ENCODE results near the gene POU6F1. TPM values are rescaled to one million over a fixed set of nuclear protein-coding genes. Genes with fewer than 3 reads are reported as not detected.
"Not testable (repeated sequence)": the region's sequence is repeated elsewhere in the genome, so short reads cannot be mapped to it uniquely, and the experiment has no call there.

The POU6F1 gene, protein sequence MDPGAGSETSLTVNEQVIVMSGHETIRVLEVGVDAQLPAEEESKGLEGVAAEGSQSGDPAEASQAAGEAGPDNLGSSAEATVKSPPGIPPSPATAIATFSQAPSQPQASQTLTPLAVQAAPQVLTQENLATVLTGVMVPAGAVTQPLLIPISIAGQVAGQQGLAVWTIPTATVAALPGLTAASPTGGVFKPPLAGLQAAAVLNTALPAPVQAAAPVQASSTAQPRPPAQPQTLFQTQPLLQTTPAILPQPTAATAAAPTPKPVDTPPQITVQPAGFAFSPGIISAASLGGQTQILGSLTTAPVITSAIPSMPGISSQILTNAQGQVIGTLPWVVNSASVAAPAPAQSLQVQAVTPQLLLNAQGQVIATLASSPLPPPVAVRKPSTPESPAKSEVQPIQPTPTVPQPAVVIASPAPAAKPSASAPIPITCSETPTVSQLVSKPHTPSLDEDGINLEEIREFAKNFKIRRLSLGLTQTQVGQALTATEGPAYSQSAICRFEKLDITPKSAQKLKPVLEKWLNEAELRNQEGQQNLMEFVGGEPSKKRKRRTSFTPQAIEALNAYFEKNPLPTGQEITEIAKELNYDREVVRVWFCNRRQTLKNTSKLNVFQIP
- 2.1 and 3.6 TPM in 2 replicates for polyA plus RNA-seq (2014; cell fraction: cytosol; rRNA removed)
- polyA plus RNA-seq (2014; cell fraction: nucleus; rRNA removed): 8.7 and 11.3 TPM in 2 replicates

DNA sequence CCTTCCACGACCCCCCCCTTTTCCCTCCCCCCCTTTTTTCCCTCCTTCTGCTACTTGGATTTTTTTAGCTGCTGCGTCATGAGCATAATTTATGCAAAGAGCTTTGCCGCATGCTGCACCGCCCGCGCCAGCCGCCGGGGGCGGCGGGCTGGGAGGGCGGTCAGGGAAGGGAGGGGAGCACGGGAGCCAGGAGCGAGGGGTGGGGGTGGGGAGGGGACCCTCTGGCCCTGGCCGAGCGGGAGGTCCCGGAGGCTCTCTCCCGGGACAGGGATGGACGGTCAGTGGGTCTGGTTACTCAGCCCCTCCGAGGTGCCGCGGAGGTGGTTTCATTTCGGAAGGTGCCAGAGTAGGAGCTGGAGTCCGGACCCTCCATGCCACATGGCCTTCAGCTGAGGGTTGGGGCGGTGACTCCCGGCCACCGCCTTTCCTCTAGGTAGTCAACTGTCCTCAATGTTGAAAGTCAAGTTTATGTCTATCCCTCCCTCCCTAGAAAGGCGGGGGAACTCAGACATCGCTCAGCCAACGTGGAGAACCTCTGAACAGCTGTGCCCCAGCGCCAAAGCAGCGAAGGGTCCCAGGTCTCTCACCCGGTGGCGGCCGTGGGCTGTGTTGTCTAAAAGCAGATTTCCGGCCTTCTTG, at the start of gene POU6F1:
Gene POU6F1 (minus strand): TSS at position 95 of the 639 bp plus-strand sequence. CDS start 11,226 bp downstream, outside the sequence.
- peak; percentile 82 for DNase-seq (ENCODE audit: low spot score)

DNA sequence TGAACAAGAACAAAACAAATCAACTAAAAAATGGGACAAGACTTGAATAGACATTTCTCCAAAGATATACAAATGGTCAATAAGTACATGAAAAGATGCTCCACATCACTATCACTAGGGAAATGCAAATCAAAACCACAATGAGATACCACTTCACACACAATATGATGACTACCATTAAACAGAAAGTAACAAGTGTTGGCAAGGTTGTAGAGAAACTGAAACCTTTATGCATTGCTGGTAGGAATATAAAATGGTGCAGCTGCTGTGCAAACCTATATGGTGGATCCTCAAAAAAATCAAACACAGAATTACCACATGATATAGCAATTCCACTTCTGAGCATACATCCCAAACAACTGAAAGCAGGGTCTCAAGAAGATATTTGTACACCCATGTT, 47.2 kb upstream of the POU6F1 start:
- no peak for DNase-seq (ENCODE audit: low spot score)

DNA sequence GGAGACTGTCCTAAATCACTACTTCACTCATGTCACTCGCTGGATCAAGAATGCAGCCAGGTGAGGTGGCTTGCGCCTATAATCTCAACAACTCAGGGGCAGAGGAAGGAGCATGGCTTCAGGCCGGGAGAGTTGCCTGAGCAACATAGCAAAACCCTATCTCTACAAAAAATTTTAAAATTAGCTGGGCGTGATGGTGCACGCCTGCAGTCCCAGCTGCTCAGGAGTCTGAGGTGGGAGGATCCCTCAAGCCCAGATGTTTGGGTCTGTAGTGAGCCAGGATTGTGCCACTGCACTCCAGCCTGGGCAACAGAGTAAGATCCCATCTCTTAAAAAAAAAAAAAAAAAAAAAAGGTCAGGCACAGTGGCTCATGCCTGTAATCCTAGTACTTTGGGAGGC, 46.4 kb upstream of the POU6F1 start:
- no peak for DNase-seq (ENCODE audit: low spot score)

DNA sequence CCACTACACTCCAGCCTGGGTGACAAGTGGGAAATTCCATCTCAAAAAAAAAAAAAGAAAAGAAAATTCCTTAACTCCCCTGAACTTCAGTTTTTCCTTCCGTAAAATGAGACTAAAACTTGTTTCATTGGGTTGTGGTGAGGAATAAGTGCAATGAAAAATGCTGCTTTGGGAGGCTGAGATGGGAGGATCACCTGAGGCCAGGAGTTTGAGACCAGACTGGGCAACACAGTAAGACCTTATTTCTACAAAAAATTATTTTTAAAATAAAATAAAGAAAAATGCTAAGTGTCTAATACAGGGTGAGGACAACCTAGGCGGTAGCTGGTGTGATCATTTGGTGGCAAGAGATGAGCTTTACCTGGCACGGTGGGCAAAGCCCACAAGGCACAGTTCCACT, 45.5 kb upstream of the POU6F1 start:
- DNase-seq (ENCODE audit: low spot score): no peak

DNA sequence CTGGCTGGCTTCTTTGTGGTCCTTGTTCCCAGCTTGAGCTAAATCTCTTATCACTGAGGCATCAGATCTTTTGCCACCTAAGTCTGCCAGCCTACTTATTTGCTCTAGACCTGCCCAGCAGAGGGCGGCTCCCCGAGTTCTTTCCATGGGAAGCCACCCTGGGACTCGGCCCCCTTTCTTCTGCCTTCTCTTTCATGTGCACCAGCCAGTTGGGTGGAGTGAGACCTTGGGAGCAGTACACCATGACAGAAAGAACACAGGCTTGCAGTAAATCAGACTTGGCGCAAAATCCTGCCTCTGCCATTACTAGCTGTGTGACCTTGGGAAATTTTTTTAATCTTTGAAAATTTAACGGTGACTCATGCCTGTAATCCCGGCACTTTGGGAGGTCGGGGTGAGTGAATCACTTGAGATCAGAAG, 44.9 kb upstream of the POU6F1 start:
- peak; percentile 41 for DNase-seq (ENCODE audit: low spot score)

DNA sequence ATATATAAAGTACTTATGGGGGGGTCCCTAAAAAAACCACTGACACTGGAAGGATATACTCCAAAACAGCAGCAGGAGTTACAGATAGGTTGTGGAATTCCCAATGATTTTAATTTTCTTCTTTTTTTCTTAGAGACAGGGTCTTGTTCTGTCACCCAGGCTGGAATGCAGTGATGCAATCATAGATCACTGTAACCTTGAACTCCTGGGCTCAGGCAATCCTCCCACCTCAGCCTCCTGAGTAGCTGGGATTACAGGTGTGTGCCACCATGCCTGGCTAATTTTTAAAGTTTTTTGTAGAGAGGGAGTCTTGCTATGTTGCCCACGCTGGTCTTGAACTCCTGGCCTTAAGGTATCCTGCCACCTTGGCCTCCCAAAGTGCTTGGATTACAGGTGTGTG, 41.7 kb upstream of the POU6F1 start:
- DNase-seq (ENCODE audit: low spot score): not testable (repeated sequence)

DNA sequence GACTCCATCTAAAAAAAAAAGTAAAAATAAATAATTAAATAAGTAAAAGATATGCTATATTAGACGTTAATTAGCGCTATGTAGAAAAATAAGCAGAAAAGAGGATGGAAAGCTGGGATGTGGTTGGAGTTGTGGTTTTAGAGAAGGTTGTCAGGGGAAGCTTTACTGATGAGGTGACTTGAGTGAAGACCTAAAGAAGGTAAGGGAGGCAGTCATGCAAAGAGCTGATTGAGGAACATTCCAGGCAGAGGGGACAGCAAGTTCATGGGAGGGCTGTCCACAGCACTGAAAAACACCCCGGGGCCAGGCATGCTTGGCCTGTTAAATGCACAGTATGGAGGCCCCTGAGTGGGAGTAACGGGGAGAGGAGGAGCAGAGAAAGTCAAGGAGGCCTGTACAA, 36.7 kb upstream of the POU6F1 start:
- no peak for DNase-seq (ENCODE audit: low spot score)

DNA sequence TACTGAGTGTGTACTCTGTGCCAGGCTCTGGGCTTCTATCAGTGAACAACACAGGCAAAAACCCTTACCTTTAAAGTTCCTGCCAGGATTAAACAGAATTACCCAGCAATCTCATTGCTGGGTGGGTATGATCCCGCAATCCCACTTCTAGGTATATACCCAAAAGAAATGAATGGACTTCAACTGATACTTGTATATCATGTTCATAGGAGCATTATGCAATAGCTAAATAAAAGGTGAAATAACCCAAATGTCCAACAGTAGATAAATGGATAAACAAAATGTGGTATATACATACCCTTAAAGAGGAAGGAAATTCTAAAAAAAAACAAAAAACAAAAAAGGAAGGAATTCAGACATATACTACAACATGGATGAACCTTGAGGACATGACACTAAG, 35.4 kb upstream of the POU6F1 start:
- no peak for DNase-seq (ENCODE audit: low spot score)

DNA sequence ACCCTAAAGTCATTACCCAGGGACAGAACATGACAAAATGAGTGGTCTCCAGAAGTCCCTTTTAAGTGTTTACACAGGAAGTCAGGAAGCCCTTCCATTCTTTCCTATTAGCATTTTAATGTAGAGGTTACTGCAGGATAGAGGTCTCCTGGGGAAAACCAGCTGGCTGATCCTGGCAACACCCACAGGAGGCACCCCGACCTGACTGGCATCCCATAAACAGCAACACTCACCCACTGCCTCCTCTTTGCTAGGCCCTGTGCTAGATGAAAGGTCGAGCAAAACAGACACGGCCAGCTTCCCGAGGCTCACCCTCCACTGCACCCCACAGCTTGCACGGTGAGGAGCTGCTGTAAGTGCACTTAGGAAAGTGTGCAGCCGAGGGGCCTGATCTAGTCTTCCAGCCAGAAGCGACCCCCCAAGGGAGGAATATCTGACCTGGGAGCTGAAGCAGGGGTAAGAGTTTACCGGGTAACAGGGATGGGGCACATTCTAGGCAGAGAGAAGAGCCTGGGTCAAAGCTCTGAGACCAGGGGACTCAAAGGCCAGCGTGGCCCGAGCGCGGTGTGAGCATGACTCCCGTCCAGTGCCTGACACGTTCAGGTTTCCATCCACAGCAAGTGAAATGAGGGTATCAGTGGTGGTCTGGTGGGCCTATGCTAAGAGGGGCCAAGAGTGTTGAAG, 29.8 kb upstream of the POU6F1 start:
- DNase-seq (ENCODE audit: low spot score): no peak

DNA sequence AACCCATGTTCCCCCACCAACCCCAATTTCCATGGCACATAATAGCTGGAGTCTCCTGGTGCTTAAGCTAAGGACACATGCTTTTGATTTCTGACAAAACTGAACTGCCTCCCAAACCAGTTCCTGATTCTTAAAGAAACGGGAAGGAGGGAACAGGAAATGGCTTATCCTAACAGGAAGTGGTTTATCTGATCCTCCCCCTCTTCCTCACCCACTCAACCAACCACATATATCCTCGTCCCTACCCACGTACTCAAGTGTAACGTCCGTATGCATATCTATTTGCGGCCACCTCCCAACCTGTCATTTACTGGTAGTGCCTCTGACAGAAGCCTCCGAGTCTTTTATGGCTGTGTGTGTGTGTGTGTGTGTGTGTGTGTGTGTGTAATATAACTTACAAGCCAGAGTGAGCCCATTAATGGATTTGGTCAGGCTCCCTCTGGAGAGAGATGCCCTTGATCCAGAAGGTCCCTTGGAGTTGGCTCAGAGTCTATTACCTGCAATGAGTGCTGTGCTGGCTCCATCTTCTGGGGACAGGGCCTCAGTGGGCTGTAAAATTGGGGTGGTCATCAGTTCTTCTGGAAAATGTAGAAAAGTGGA, 28.5 kb upstream of the POU6F1 start:
- DNase-seq (ENCODE audit: low spot score): no peak

DNA sequence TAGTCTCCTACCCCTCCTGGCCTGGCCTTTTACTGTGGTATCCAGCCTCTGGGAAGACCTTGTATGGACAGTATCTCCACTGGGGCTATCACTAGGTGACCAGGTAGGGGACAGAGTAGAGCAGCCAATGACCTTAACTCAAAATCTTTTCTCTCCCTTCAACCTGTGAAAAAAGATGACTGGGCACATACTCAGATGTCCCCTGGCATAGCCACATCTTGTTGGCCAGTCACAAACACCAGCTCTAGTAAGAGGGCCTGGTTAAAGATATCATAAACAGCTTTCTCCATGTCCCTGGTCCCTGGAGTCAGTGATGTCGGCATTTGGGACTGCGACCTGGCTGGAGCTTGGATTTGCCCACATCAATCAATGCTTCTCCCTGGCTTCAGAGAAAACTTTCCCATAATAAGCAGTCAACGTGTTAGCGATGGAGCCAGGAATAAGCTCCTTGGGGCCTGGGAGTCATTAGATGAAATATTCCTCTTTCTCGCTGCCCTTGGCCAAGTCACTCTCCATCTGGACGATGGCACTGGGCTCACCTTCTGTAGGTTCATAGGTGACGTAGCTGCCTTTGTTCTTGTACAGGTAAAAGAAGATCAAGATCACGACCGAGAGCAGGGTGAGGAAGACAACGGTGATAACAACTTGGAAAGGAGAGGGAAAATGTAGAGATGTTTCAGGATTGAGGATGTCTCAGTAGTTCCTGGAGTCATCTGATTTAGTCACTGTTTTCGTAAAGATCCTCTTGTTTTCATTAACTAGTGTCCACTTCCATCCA, 27.8 kb upstream of the POU6F1 start:
- no peak for DNase-seq (ENCODE audit: low spot score)

DNA sequence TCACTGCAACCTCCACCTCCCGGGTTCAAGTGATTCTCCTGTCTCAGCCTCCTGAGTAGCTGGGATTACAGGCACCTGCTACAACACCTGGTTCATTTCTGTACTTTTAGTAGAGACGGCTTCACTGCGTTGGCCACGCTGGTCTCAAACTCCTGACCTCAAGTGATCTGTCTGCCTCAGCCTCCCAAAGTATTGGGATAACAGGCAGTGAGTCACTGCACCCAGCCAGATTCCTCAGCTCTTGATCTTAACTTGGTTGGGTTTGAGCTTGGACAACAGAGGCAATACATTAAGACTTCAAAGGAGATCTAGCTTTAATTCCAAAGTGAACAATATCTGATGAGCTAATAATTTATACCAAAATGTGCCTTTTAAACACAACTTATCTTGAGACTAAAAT, 26.4 kb upstream of the POU6F1 start:
- no peak for DNase-seq (ENCODE audit: low spot score)

DNA sequence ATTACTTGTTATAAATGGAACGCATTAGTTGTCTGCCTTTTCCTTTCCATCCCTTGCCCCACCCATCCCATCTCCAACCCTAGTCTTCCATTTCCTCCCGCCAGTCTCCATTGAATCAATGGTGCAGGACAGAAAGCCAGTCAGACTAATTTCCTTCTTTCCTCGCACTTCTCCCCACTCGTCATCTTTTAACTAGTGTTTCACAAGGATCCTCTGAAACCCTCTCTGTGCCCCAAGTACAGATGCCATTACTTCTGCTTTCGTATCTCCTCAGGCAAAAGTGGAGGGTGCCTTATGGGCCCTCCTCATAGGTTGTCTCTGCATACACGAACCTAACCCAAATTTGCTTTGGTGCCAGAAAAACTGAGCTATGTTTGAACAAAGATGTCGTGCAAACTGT, 25.0 kb upstream of the POU6F1 start:
- DNase-seq (ENCODE audit: low spot score): no peak

DNA sequence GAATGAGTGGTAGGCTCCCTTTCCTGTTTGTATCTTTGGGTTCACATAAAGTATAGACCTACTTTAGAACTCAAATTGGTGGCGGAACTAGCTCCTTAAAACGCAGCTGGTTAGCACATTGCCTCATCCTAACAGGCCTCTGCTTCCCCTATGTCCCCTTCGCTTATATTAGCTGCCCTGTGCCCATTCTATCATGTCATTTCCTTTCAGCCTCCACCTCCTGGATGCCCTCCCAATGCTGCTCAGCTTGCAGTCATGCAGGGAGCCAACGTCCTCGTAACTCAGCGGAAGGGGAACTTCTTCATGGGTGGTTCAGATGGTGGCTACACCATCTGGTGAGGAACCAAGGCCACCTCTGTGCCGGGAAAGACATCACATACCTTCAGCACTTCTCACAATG, 24.3 kb upstream of the POU6F1 start:
- DNase-seq (ENCODE audit: low spot score): no peak

DNA sequence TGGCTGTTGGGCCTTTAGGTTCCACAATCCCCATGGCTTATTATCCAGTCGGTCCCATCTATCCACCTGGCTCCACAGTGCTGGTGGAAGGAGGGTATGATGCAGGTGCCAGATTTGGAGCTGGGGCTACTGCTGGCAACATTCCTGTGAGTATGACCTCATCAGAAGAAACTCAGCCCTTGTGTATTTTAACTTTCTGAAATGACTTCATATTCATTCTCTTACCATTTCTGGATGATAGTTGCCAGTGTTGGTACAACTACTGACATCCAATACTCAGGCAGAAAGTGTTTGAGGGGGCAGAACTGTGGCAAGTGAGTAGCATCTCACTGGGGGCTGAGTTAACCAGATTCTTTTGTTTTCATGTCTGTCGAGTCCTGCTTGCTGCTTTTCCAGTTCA, 23.1 kb upstream of the POU6F1 start:
- no peak for DNase-seq (ENCODE audit: low spot score)

DNA sequence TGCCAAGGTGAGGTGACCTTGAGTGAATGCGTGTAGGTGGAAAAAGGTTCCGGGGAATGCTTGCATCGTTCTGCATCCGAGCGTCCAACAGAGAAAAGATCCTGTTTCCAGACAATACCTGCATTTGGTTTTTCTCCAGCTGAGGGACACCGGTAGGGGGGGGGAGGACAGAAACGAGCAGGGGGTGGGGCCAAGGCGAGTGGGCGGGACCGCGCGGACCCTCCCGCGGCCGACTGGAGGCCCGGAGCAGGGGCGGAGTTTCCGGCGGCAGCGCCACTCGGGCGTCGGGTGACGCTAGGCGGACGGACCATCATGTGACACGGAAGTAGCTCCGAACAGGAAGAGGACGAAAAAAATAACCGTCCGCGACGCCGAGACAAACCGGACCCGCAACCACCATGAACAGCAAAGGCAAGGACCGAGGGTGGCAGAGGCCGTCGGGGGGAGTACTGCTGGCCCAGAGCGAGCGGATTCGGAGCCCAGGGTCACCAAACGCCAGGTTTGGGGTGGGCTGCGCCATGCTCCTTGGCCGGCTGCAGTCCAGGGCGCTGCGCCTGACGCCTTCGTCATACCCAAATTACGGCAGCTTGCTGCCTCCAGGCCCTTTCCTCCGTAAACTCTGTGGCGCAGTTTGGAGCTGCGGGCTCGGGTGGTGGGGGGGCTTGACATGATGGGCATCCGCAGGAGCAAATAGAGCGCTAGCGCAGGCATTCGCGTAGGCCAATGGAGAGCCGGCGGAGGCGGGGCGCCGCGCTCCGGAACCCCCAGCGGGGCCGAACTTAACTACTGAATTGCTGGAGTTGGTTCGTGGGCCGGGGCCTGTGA, 20.9 kb upstream of the POU6F1 start, which contains the start of gene DAZAP2:
Gene DAZAP2 (plus strand): TSS at position 317 of the 825 bp plus-strand sequence. CDS start 82 bp downstream, at position 399.
- DNase-seq (ENCODE audit: low spot score): peak; percentile 96

DNA sequence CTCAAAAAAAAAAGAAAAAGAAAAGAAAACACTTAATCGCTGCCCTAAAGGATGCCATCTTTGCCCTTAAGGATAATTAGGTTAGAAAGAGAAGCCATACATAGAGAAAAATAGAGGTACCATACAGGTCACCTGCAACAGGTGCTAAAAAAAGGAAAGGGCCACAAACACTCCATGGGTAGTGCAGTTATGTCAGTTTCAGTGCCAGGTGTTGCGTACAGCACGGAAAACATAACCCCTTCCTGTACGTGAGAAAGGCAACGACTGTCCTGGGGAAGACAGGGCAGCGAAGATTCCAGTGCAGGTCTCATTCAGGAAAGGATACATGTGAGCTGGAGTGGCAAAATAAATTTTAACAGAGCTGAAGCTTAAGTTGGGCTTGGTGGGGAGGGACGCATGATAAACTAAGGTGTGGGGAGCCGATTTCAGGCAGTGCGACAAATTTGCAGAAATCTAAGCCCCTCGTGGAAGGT, 20.2 kb upstream of the POU6F1 start:
- no peak for DNase-seq (ENCODE audit: low spot score)

DNA sequence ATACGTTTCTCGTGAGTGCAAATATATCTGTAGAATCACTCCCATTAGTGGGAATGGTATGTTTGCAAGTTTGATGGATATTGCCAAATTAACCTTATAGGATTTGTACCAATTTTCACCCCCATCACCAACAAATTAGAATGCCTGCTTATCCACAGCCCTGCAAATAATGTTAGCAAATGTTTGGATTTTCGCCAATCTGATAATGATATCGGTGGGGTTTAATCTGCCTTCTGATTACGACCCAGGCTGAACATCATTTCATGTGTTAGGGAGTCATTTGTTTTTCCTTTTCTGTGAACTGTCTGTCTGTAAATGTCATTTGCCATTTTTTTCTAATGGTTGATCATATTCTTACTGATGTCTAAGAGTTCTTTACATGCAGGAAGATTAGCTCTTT, 16.7 kb upstream of the POU6F1 start:
- DNase-seq (ENCODE audit: low spot score): no peak

DNA sequence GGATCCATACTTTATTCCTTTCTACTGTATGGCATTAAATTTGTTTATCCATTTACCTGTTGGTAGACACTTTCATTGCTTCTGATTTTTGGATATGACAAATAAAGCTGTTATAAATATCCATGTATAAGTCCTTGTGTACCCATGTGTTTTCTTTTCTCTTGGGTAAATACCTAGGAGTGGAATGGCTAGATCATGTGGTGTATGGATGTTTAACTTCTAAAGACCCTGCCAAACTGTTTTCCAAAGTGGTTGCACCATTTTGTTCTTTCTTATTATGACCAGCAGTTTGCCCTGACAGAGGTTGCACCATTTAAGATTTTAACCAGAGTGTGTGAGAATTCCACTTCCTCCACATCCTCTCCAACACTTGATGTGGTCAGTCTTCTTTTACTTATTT, 14.8 kb upstream of the POU6F1 start:
- DNase-seq (ENCODE audit: low spot score): no peak

Data from SK-N-DZ (cell line).